ENCODE results near the gene IGFLR1.
A peak's percentile ranks its signal among the peaks of the same experiment; 100 is the strongest.

The IGFLR1 gene

GRCh38 chr19:35713904-35714495, 28.3 kb downstream of the IGFLR1 start:
- Mint-ChIP-seq H3K27ac (no peak overlapping the region), H3K9me3 (no peaks in the 10 kb centered on the region), H3K4me3 (no peak overlapping the region), H3K36me3 (ENCODE audit: low read depth) (peaks cover 7% of the 10 kb centered on the region), H3K4me1 (ENCODE audit: low read depth) (peaks cover 35% of the 10 kb centered on the region), H3K27me3 (peaks cover 26% of the 10 kb centered on the region)
- intact Hi-C loops (cut with micrococcal nuclease): no loop called here

- no peaks in the 10 kb centered on the region for H3K9me3 Mint-ChIP-seq
- peaks cover 7% of the 10 kb centered on the region for H3K36me3 Mint-ChIP-seq (ENCODE audit: low read depth)
- intact Hi-C loops (cut with micrococcal nuclease): no loop called here
- no peak overlapping the region for H3K4me3 Mint-ChIP-seq
- peaks cover 26% of the 10 kb centered on the region for H3K27me3 Mint-ChIP-seq
- peaks cover 31% of the 10 kb centered on the region for H3K4me1 Mint-ChIP-seq (ENCODE audit: low read depth)
- H3K27ac Mint-ChIP-seq: no peak overlapping the region
Measured at GRCh38 chr19:35713506-35713850, 28.8 kb downstream of the IGFLR1 start.

- Mint-ChIP-seq H3K4me1 (ENCODE audit: low read depth) (peaks cover 31% of the 10 kb centered on the region), H3K27ac (no peak overlapping the region)
Measured at GRCh38 chr19:35712567-35713505, 29.4 kb downstream of the IGFLR1 start.

GRCh38 chr19:35710784-35711723, 31.2 kb downstream of the IGFLR1 start:
- peaks cover 23% of the 10 kb centered on the region for H3K4me1 Mint-ChIP-seq (ENCODE audit: low read depth)
- intact Hi-C loops (cut with micrococcal nuclease): no loop called here
- H3K27ac Mint-ChIP-seq: no peak overlapping the region
- H3K9me3 Mint-ChIP-seq: no peaks in the 10 kb centered on the region
- H3K27me3 Mint-ChIP-seq: peaks cover 32% of the 10 kb centered on the region
- H3K4me3 Mint-ChIP-seq: no peak overlapping the region
- H3K36me3 Mint-ChIP-seq (ENCODE audit: low read depth): no peaks in the 10 kb centered on the region

More at GRCh38 chr19:35712567-35713505, 29.4 kb downstream of the IGFLR1 start:
- Mint-ChIP-seq H3K4me3 (no peak overlapping the region), H3K27me3 (peaks cover 26% of the 10 kb centered on the region), H3K9me3 (no peaks in the 10 kb centered on the region), H3K36me3 (ENCODE audit: low read depth) (peaks cover 7% of the 10 kb centered on the region)
- intact Hi-C loops (cut with micrococcal nuclease): no loop called here

GRCh38 chr19:35708391-35708790, 33.9 kb downstream of the IGFLR1 start:
- H3K4me1 Mint-ChIP-seq (ENCODE audit: low read depth): peaks cover 7% of the 10 kb centered on the region
- intact Hi-C loops (cut with micrococcal nuclease): no loop called here
- H3K27me3 Mint-ChIP-seq: peaks cover 33% of the 10 kb centered on the region
- no peak overlapping the region for H3K27ac Mint-ChIP-seq
- H3K9me3 Mint-ChIP-seq: no peaks in the 10 kb centered on the region
- no peaks in the 10 kb centered on the region for H3K36me3 Mint-ChIP-seq (ENCODE audit: low read depth)
- no peak overlapping the region for H3K4me3 Mint-ChIP-seq

GRCh38 chr19:35704218-35704617, 38.0 kb downstream of the IGFLR1 start, which contains the start of gene ZBTB32:
Gene ZBTB32 (plus strand): TSS chr19:35704558. CDS start chr19:35714627, 10,069 bp downstream.
- Mint-ChIP-seq H3K27ac (no peak within 1 kb of the TSS), H3K4me1 (ENCODE audit: low read depth) (peaks cover 9% of the 10 kb centered on the region), H3K9me3 (no peaks in the 10 kb centered on the region), H3K36me3 (ENCODE audit: low read depth) (no peaks in the 10 kb centered on the region), H3K27me3 (peaks cover 42% of the 10 kb centered on the region), H3K4me3 (no peak within 1 kb of the TSS)
- intact Hi-C loops (cut with micrococcal nuclease): no loop called here

- Mint-ChIP-seq H3K27ac (no peak overlapping the region), H3K4me1 (ENCODE audit: low read depth) (peaks cover 9% of the 10 kb centered on the region), H3K27me3 (peaks cover 42% of the 10 kb centered on the region), H3K36me3 (ENCODE audit: low read depth) (no peaks in the 10 kb centered on the region), H3K9me3 (no peaks in the 10 kb centered on the region), H3K4me3 (no peak overlapping the region)
- intact Hi-C loops (cut with micrococcal nuclease): no loop called here
Measured at GRCh38 chr19:35703343-35703742, 38.9 kb downstream of the IGFLR1 start.

GRCh38 chr19:35702223-35703012, 39.8 kb downstream of the IGFLR1 start:
- Mint-ChIP-seq H3K4me1 (ENCODE audit: low read depth) (peaks cover 9% of the 10 kb centered on the region), H3K27me3 (peaks cover 39% of the 10 kb centered on the region), H3K9me3 (no peaks in the 10 kb centered on the region), H3K36me3 (ENCODE audit: low read depth) (no peaks in the 10 kb centered on the region), H3K4me3 (peak overlapping the region; percentile 86), H3K27ac (peak overlapping the region; percentile 46)
- intact Hi-C loops (cut with micrococcal nuclease): no loop called here

- Mint-ChIP-seq H3K9me3 (no peaks in the 10 kb centered on the region), H3K27me3 (peaks cover 10% of the 10 kb centered on the region), H3K4me3 (no peak overlapping the region), H3K36me3 (ENCODE audit: low read depth) (no peaks in the 10 kb centered on the region), H3K4me1 (ENCODE audit: low read depth) (peaks cover 4% of the 10 kb centered on the region), H3K27ac (no peak overlapping the region)
- intact Hi-C loops (cut with micrococcal nuclease): no loop called here
Measured at GRCh38 chr19:35696835-35697234, 45.4 kb downstream of the IGFLR1 start.

- peaks cover 8% of the 10 kb centered on the region for H3K27me3 Mint-ChIP-seq
- peaks cover 4% of the 10 kb centered on the region for H3K4me1 Mint-ChIP-seq (ENCODE audit: low read depth)
- H3K4me3 Mint-ChIP-seq: no peak overlapping the region
- no peaks in the 10 kb centered on the region for H3K9me3 Mint-ChIP-seq
- no peaks in the 10 kb centered on the region for H3K36me3 Mint-ChIP-seq (ENCODE audit: low read depth)
- no peak overlapping the region for H3K27ac Mint-ChIP-seq
- intact Hi-C loops (cut with micrococcal nuclease): no loop called here
Measured at GRCh38 chr19:35695895-35696422, 46.3 kb downstream of the IGFLR1 start.

GRCh38 chr19:35693835-35694599, 48.2 kb downstream of the IGFLR1 start:
- H3K36me3 Mint-ChIP-seq (ENCODE audit: low read depth): no peaks in the 10 kb centered on the region
- intact Hi-C loops (cut with micrococcal nuclease): loop anchor here (1.0 to 5.0 kb wide), 2 partner anchors 23 to 238 kb away; no protein-coding TSS in a partner anchor
- no peak overlapping the region for H3K4me3 Mint-ChIP-seq
- H3K27me3 Mint-ChIP-seq: peaks cover 4% of the 10 kb centered on the region
- no peaks in the 10 kb centered on the region for H3K9me3 Mint-ChIP-seq
- peaks cover 4% of the 10 kb centered on the region for H3K4me1 Mint-ChIP-seq (ENCODE audit: low read depth)
- H3K27ac Mint-ChIP-seq: no peak overlapping the region

- H3K36me3 Mint-ChIP-seq (ENCODE audit: low read depth): no peaks in the 10 kb centered on the region
- no peak overlapping the region for H3K4me3 Mint-ChIP-seq
- H3K27ac Mint-ChIP-seq: no peak overlapping the region
- peaks cover 4% of the 10 kb centered on the region for H3K27me3 Mint-ChIP-seq
- intact Hi-C loops (cut with micrococcal nuclease): loop anchor here (1.0 to 5.0 kb wide), 2 partner anchors 24 to 239 kb away; no protein-coding TSS in a partner anchor
- H3K4me1 Mint-ChIP-seq (ENCODE audit: low read depth): peaks cover 4% of the 10 kb centered on the region
- H3K9me3 Mint-ChIP-seq: no peaks in the 10 kb centered on the region
Measured at GRCh38 chr19:35693422-35693821, 48.8 kb downstream of the IGFLR1 start.
